Inflammatory macrophage treated with lipopolysaccharide for 1 hour (primary cell): ENCODE data around the gene ZNF26.
A peak's percentile ranks its signal among the peaks of the same experiment; 100 is the strongest.
"Not testable (repeated sequence)": the region's sequence is repeated elsewhere in the genome, so short reads cannot be mapped to it uniquely, and the experiment has no call there.

ENCODE experiments used
- DNase-seq, 2 donors: peaks; one replicate each; pipeline ENCODE4 v3.0.0-alpha.2; 2020 to 2022

The ZNF26 gene

DNA sequence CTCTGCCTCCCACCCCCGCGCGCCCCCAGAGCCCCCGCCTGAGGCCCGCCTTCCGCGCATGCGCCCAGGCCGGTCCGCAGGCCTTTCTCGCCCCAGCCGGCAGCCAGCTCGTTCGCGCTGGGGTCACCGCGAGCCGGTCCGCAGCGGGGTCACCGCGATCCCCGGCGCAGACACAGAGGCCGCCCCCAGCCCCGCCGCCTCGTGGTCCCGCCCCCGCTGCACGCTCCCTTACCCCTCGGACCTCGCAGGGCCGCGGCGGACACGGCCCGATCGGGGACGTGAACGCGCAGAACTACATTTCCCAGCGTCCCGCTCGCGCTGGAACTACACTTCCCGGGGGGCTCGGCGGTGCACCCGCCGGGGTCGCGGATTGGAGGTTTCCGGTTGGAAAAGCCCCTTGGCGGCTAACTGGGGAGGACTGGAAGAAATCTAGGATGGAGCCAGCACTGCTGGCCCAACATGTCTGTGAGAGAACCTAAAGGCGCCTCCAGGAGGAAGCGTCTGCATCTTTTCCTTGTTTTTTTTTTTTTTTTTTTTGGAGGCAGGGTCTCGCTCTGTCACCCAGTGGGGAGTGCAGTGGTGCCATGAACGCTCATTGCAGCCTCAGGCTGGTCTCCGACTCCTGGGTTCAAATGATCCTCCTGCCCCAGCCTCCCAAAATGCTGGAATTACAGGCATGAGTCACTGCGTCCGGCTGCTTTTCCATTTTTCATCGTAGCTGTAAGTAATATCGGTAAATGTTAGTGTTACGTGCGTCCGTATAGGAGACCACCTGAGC, 30.0 kb upstream of the ZNF26 start, which contains the start of gene ZNF605:
Gene ZNF605 (minus strand): TSS at position 296 of the 778 bp plus-strand sequence. CDS start 10,671 bp downstream, outside the sequence.
- DNase-seq, result peak; percentile 82 to 86

DNA sequence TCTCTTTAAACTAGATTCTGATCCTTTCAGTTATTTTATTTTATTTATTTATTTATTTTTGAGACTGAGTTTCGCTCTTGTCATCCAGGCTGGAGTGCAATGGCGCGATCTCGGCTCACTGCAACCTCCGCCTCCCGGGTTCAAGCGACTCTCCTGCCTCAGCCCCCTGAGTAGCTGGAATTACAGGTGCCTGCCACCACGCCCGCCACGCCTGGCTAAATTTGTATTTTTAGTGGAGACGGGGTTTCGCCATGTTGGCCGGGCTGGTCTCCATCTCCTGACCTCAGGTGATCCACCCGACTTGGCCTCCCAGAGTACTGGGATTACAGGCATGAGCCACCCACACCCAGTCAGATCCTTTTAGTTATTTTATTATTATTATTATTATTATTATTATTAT, 24.4 kb upstream of the ZNF26 start:
- not testable (repeated sequence) for DNase-seq

- DNase-seq, result not testable (repeated sequence)
Measured at GRCh38 chr12:132963947-132964346, 22.2 kb upstream of the ZNF26 start.

GRCh38 chr12:132965796-132966195, 20.4 kb upstream of the ZNF26 start:
- no peak for DNase-seq

GRCh38 chr12:132966676-132967415, 19.3 kb upstream of the ZNF26 start:
- DNase-seq, result no peak

DNA sequence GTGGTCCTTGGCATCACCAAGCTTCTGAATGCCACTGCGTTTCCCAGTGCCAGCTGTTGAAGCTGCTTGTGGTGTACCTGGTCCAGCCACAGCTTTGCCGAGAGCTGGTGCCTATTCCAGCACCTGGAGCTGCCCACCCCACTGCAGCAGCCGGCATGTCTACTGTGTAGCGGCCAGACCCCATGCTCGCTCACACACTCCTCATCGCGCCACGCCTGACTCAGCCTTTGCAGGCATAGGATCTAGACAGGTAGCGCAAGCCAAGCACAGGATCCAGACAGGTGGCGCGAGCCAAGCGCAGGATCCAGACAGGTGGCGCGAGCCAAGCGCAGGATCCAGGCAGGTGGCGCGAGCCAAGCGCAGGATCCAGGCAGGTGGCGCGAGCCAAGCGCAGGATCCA, 18.4 kb upstream of the ZNF26 start:
- DNase-seq, result no peak

DNA sequence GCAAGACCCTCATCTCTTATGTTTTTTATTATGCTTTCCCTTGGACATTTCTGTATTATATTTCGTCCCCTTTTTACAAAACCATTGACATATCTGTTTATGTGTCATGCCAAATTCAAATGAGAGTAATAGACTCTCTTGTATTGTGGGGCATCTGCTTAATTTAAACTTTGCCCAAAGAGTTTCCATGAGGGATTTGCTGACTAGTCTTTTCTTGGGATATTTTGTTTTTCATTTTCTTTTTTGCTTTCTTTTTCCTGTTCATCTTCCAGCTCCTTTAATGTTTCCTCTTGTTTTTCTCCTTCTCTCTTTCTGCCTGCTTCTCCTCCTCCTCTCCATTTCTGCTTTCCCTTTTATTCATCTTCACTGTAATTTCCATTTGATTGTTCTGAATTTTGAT, 13.8 kb upstream of the ZNF26 start:
- DNase-seq, result no peak

DNA sequence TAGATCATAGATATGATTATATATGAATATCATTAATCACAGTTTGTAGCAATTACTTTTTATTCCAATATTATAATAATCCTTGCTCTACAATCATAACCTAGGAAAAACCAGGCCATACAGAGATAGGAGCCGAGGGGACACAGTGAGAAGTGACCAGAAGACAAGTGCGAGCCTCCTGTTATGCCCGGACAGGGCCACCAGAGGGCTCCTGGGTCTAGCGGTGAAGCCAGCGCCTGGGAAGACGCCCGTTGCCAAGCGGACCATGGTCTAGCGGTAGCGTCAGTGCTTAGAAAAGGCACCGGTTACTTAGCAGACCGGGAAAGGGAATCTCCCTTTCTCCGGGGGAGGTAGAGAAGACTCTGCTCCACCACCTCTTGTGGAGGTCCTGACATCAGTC, 9.3 kb upstream of the ZNF26 start:
- peak in 1 of 2 donors; percentile 6 for DNase-seq

GRCh38 chr12:132986885-132987225, 688 bp downstream of the ZNF26 start:
- DNase-seq, result no peak

DNA sequence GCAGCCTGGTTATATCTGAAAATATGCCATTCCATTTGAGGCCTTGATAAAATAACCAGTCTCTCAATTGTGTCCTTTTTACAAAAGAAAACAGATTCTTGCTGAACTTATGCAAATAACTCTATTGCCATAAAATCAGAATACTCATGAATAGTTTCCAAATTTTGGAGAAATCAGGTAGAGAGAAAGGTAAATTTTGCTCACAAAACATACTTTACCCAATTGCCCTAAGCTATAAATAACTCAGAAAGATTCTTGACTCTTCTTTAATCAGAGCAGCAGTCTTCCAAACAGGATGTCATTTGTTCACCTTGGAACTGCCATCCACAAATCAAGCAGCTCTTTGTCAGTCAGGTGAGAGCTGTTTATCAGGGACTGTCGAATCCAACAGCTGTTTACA, 12.6 kb downstream of the ZNF26 start:
- no peak for DNase-seq

- no peak for DNase-seq
Measured at GRCh38 chr12:133010657-133011297, 24.6 kb downstream of the ZNF26 start.

DNA sequence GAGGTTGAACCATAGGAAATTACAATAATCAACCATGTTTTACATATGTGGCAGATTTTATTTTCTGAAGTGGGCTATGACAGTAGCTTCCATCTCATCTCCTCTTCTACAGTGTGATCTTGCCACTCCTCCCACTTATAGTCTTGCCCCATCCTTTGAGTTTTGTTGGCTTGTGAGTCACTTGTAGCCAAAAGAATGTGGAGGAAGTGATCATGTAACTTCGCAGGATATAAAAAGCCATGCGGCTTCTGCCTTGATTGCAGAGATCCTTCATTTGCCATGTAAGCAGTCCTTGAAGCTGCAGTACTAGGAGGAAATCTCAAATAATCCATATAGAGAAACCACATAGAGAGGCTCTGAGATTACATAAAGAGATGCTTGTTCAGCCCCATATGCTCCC, 37.4 kb downstream of the ZNF26 start:
- no peak for DNase-seq

- DNase-seq, result no peak
Measured at GRCh38 chr12:133026996-133027395, 40.8 kb downstream of the ZNF26 start.

GRCh38 chr12:133037207-133038005, 51.2 kb downstream of the ZNF26 start, which contains the start of gene ZNF84:
TSS of gene ZNF84 (plus strand) at chr12:133037509. CDS start at chr12:133041468, 3,959 bp downstream.
- peak; percentile 96 to 97 for DNase-seq

- DNase-seq, result peak in 1 of 2 donors; percentile 6
Measured at GRCh38 chr12:133038118-133038709, 52.0 kb downstream of the ZNF26 start.

- no peak for DNase-seq
Measured at GRCh38 chr12:133046698-133047097, 60.5 kb downstream of the ZNF26 start.

DNA sequence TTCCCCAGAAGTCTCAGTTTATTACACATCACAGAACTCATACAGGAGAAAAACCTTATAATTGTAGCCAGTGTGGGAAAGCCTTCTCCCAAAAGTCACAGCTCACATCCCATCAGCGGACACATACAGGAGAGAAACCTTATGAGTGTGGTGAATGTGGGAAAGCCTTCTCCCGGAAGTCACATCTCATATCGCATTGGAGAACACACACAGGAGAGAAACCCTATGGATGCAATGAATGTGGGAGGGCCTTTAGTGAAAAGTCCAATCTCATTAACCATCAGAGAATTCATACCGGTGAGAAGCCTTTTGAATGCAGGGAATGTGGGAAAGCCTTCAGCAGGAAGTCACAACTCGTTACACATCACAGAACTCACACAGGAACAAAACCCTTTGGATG, 71.3 kb downstream of the ZNF26 start:
- DNase-seq, result no peak

DNA sequence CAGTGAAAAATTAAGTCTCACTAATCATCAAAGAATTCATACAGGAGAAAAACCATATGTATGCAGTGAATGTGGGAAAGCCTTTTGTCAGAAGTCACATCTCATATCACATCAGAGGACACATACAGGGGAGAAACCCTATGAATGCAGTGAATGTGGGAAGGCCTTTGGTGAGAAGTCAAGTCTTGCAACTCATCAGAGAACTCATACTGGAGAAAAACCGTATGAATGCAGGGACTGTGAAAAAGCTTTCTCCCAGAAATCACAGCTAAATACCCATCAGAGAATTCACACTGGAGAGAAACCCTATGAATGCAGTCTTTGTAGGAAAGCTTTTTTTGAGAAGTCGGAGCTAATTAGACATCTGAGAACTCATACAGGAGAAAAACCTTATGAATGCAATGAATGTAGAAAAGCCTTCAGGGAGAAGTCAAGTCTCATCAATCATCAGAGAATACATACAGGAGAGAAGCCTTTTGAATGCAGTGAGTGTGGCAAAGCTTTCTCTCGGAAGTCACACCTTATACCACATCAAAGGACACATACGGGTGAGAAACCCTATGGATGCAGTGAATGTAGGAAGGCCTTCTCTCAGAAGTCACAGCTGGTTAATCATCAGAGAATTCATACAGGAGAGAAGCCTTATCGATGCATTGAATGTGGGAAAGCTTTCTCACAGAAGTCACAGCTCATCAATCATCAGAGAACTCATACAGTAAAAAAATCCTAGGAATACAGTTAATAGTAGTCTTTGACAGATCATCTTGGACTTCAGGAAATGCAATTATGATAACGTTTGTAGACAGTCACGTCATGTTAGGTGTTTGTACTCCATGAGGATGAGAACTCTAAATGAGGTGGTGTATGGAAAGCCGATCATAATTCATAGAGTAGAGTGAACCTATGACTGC, 72.3 kb downstream of the ZNF26 start:
- peak in 1 of 2 donors; percentile 11 for DNase-seq

DNA sequence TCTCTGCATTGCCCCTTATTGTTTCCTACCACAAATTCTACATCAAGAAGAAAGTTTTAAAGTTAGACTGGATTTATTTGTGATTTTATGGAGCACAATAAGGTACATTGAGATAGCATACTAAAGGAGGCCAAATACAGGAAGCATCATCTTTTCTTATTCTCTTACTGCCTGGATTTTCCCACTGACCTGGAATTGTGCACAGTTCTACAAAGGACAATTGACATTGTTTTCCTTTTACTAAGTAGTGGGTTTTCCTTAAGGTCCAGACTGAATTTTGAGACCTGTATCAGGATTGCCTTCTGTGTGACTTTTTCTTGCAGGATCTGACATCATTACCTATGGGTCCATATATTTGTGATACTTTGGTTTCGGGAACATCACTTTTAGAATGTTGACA, 75.8 kb downstream of the ZNF26 start:
- no peak for DNase-seq

- DNase-seq, result no peak
Measured at GRCh38 chr12:133063556-133063955, 77.4 kb downstream of the ZNF26 start.

DNA sequence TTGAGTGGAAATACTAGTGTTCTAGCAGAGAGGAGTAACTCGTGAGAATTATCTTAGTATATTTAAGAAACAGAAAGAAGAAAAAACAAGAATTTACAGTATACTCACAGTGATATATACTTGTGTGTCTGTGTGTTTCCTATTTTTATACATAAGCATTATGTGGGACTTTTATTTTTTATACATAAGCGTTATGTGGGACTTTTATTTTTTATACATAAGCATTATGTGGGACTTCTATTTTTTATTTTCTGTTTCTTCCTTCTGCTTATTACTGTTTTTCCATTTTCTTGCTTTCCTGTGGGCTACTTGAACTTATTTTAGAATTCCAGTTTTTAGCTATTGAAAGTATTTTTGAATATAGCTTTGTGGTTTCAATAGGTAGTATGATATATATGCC, 87.7 kb downstream of the ZNF26 start:
- DNase-seq, result no peak
